Osteocyte (in vitro differentiated cells): ENCODE data around the gene KLHL12. TPM values are rescaled to one million over a fixed set of nuclear protein-coding genes. Genes with fewer than 3 reads are reported as not detected.
"Not testable (repeated sequence)": the region's sequence is repeated elsewhere in the genome, so short reads cannot be mapped to it uniquely, and the experiment has no call there.

Experiments
- DNase-seq: peaks from one replicate; pipeline ENCODE4 v3.0.0; 2021; ENCODE audit warnings: mixed read lengths; ENCODE audit not compliant: unreplicated experiment; ENCODE audit errors: extremely low spot score
- H3K27ac Mint-ChIP-seq: one replicate; pipeline ENCODE4 v1.8.0; 2021; ENCODE audit warnings: mild to moderate bottlenecking, mixed read lengths; ENCODE audit not compliant: unreplicated experiment
- H3K27me3 Mint-ChIP-seq: one replicate; pipeline ENCODE4 v1.8.0; 2021; ENCODE audit warnings: mixed read lengths; ENCODE audit not compliant: unreplicated experiment
- H3K36me3 Mint-ChIP-seq: one replicate; pipeline ENCODE4 v1.8.0; 2021; ENCODE audit warnings: mixed read lengths; ENCODE audit not compliant: unreplicated experiment
- H3K4me1 Mint-ChIP-seq: one replicate; pipeline ENCODE4 v1.8.0; 2021; ENCODE audit warnings: mixed read lengths; ENCODE audit not compliant: unreplicated experiment
- H3K4me3 Mint-ChIP-seq: one replicate; pipeline ENCODE4 v1.8.0; 2021; ENCODE audit warnings: mild to moderate bottlenecking, moderate library complexity, mixed read lengths; ENCODE audit not compliant: unreplicated experiment
- H3K9me3 Mint-ChIP-seq: one replicate; pipeline ENCODE4 v1.8.0; 2021; ENCODE audit warnings: mixed read lengths; ENCODE audit not compliant: unreplicated experiment
- CTCF ChIP-seq: fragments of 200-600 bp; sonication (generic); IDR thresholded peaks from 2 replicates; pipeline ENCODE4 v1.5.0; 2021; ENCODE audit warnings: antibody characterized with exemption, mild to moderate bottlenecking, moderate library complexity
- total RNA-seq: library from RNA; stranded (reverse); gene quantifications from 2 replicates; pipeline ENCODE4 v1.2.1, GENCODE V29; 2021

Gene KLHL12
- total RNA-seq, 1 donor from 2014 or later: 24.2 TPM

- DNase-seq: no peak
- Mint-ChIP-seq H3K4me3 (no peak overlapping the region), H3K9me3 (no peaks in the 10 kb centered on the region), H3K36me3 (peaks cover 54% of the 10 kb centered on the region), H3K27me3 (no peaks in the 10 kb centered on the region), H3K4me1 (no peaks in the 10 kb centered on the region), H3K27ac (no peak overlapping the region)
- no peak for TF ChIP-seq CTCF
Measured at GRCh38 chr1:202941372-202941771, 14.3 kb upstream of the KLHL12 start.

GRCh38 chr1:202940561-202940960 lies 13.5 kb upstream of the KLHL12 start:
- no peak overlapping the region for H3K4me3 Mint-ChIP-seq
- peaks cover 48% of the 10 kb centered on the region for H3K36me3 Mint-ChIP-seq
- no peak for TF ChIP-seq CTCF
- H3K9me3 Mint-ChIP-seq: no peaks in the 10 kb centered on the region
- H3K27me3 Mint-ChIP-seq: no peaks in the 10 kb centered on the region
- no peak for DNase-seq
- H3K4me1 Mint-ChIP-seq: no peaks in the 10 kb centered on the region
- no peak overlapping the region for H3K27ac Mint-ChIP-seq

- TF ChIP-seq CTCF: no peak
- H3K27ac Mint-ChIP-seq: no peak overlapping the region
- H3K27me3 Mint-ChIP-seq: peaks cover 17% of the 10 kb centered on the region
- H3K4me3 Mint-ChIP-seq: no peak overlapping the region
- no peak for DNase-seq
- H3K9me3 Mint-ChIP-seq: peaks cover 1% of the 10 kb centered on the region
- H3K36me3 Mint-ChIP-seq: peaks cover 27% of the 10 kb centered on the region
- H3K4me1 Mint-ChIP-seq: no peaks in the 10 kb centered on the region
Measured at GRCh38 chr1:202938287-202938925, 11.4 kb upstream of the KLHL12 start.

GRCh38 chr1:202936409-202936808 lies 9.4 kb upstream of the KLHL12 start:
- not testable (repeated sequence) for H3K4me3 Mint-ChIP-seq, H3K27ac Mint-ChIP-seq, DNase-seq, H3K4me1 Mint-ChIP-seq
- Mint-ChIP-seq H3K9me3 (peaks cover 10% of the 10 kb centered on the region), H3K27me3 (peaks cover 23% of the 10 kb centered on the region), H3K36me3 (peaks cover 16% of the 10 kb centered on the region)

GRCh38 chr1:202935844-202936243 lies 8.8 kb upstream of the KLHL12 start:
- Mint-ChIP-seq H3K36me3 (peaks cover 10% of the 10 kb centered on the region), H3K4me3 (no peak overlapping the region), H3K4me1 (no peaks in the 10 kb centered on the region), H3K9me3 (peaks cover 10% of the 10 kb centered on the region), H3K27ac (no peak overlapping the region), H3K27me3 (peaks cover 24% of the 10 kb centered on the region)
- no peak for TF ChIP-seq CTCF
- DNase-seq: no peak
